NCI-H1417 (cell line): Measurements from ENCODE around the gene MTUS2.

Experiments used
- DNase-seq, 3 experiments: peaks; one replicate each; lab custom pipeline; 2025; lab: John Stamatoyannopoulos, UW

MTUS2 gene

DNA sequence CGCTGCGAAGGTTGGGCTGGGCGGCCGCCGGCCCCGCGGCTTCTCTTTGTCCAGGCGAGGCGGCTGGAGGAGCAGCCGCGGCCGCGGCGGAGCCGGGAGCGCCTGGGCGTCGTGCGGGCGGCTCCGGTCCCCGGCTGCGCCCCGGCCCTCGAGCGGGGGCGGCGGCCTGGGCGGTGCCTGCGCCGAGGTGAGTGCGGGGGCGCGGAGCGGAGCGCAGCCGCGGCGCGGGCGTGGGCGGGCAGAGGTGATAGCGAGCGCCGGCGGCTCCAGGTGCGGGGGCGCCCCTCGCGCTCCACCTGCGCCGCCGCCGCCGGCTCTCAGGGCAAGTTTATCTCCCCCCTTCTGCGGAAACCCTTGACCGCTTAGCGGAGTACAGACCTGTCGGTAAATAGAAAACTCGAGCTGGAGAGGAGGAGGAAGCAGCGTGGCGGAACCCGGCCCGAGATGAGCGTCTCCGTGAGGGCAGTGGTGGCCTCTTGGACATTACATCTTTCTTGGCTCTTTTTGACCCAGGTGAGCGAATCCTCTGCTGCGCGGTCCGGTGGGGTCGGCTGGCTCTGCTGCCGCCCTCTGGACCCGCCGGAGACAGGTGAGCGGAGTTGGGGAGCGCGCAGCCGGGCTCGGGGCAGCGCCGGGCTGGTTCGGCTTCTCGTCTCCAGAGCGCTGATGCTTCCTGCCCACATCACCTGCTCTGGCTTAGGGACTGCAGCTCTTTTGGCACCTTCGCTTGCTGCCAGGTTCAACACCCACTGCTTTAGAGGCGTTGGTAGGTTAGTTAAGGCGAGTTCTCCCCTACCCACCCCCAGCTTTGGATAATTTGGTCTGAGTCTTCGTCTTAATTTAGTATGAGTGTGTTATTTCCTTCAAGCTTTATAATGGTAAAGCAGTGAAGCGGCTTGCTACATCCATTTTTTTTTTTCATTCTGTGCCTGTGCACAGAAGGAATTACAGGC is at the start of gene MTUS2:
TSS of gene MTUS2 (plus strand) at position 241 of the 953 bp plus-strand sequence.
- DNase-seq: peak; percentile 25 to 45 (median 27)

DNA sequence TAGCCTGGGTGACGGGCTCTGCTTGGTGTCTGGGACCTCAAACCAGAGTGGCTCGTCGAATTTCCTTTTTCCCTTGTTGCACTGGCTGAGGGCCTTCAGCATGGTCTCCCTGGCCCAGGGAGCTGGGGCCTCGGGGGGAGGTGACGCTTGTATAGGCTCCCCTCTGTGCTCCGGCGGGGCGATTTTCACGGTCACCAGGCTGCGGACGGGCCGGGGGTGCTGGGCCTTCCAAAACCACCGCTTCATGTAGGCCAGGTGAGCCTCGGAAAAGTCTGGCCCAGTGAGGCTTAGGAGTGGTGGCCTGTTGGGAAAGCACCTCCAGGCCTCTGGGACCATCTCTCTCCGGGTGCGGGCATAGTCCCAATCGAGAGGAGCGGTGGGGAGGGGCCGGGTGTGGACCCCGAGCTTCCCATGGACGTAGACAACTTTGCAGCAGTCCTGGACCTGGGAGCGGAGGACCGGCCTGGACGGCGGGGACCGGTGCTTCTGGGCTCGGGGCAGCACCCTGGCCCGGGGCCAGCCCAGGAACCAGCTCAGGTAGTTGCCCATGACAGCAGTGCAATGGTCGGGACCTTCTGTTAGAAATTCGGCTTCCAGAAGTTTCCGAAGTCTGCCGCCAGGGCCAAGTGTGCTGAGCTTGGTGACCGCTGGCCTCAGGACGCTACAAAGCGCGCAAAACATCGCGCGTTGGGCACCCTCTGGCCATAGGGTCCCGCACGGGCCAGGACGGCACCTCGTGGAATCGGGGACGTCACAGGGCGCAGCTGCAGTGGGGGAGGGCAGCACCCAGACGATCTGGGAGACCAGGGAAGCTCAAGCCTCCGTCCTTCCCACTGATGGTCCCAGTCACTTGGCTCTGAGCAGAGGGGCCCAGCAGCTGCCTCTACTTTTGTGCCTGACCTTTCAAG is 41.6 kb upstream of the MTUS2 start:
- no peak for DNase-seq

DNA sequence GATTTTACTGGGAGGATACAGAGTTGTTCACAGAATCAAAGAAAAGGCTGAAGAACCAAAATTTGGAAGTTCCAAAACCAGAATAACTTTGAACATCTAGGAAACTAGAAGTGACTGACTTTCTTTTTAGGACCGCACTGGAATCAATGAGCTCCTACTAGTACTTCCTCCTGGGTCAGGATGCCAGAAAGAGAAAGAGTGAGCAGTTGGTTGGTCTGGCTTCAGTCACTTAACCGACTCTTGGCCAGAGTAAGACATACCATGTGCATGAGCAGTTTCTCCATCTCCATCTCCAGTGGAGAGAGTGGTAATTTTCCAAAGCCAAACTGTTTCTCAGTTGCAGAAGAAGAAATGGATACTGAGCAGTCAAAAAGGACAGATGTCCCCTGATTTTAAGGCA is 27.1 kb upstream of the MTUS2 start:
- no peak for DNase-seq

DNA sequence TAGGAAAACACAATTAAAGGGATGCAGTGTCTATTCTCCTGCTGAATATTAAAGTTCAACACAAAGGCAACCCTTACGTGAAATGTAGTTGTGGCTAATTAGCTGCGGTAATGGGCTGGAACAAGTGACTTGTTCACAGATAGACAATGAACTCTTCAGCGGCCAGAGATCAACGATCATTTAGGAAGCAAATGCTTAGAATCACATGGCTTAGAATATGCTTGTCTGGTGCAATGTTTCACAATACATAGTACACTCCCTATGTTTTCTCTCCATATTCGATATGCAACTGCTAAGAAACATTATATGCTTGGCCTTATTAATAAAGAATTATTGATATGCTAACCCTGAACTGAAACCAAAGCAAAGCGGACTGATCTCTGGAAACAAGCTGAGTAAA is 25.7 kb upstream of the MTUS2 start:
- peak in 1 of 3 experiments; percentile 17 for DNase-seq

DNA sequence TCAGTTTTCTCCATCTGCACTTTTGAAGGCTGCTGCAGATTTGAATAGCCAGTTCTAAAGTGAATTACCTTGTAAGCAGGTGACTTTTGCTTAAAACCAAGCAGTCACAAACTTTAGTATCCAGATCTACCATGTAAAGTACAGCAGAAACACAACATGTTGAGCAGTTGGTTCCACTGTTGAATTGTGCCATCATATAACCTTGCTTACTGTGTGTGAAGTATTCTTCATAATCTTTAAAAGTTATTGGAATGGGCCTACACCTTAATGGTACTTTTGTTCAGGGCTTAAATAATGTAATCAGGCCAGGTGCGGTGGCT is 23.2 kb upstream of the MTUS2 start:
- DNase-seq: no peak

DNA sequence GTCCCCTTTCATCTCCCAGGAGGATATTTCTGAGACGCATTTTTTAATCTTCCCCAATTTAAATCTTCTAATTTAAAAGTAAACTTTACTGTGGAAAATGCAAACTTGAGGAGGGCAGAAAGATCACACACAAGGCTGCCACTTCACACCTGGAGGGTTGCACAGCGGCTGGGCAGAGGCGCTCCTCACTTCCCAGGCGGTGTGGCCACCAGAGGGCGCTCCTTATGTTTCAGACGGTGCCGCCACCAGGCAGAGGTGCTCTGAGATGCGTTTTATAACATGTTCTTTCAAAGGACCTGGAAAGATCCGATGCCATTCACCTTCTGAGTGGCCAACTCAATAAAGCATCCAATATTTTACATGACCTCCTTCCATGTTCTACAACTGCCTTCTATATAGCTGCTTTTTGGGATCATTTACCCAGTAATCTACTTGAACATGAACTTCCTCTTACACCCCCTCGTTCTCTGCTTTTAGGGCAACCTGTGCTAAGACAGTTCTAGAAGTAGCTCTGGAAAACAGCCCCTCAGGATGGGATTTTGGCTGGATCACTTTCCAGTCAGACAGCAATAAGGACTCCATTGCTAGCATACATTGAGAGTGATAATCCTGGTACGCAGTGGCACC is 14.8 kb upstream of the MTUS2 start:
- peak in 1 of 3 experiments; percentile 0 for DNase-seq

DNA sequence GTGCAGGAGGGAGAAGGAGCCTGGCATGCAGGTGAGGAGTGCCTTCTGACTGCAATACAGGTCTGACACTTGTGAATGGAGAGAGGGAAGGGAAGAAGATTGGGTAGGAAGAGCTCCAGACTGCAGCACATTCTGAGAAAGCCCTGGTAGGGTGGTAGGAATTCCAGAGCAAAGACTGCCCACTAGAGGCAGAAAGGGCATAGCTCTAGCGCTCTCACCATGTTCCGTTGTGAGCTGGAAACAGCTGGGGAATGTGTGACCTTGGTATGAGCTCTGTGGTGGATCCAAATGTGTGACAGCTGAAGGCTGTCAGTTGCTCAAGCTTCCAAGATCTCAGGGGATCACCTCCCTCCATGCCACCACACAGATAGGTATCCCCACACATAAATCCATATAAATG is 2.9 kb upstream of the MTUS2 start:
- DNase-seq: no peak

DNA sequence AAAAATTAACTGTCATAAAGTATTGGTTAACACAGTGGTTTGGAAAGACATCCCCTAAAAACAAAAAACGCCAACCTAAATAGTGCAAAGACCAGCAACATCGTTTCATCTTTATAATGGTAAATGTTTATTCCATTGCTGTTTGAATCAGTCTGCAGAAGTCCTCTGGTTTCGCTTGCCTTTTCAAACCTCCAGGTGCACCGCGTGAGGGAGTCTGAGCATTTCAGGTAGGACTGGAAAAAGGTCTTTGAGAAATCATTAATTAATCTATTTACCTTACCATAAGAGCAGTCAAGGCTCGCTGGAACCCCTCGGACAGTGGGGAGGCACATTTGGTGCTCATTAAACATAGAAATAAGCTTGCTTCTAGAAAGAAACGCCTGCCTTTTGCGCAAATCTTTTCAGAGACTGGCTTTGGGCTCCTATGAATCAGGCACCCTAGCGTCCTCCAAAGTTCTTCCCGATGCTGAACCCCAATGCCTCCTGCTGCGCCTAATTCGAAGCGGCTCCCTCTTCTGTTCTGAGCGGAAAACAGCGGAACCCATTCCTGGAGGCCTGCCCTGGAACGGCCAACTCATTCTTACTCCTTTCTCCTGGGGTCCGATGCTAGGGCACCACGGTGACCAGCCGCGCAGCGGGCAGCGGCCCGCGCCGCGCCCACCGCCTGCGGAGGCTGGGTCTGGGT is 951 bp upstream of the MTUS2 start:
- DNase-seq: peak in 1 of 3 experiments; percentile 17

DNA sequence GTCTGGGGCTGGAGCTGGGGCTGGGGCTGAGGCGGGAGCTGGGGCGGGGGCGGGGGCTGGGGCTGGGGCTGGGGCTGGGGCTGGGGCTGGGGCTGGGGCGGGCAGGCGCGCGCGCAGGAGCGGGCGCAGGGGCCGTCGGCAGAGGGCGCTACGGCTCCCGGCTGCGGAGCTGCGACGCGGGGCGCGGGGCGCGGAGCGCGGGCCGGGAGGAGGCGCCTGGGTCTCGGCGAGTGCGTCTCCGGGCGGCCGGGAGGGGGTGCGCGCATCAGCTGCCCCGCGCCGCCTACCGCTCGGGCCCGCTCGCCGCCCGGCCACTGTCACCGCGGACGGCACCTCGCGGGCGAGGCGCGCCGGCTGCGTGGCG is 422 bp upstream of the MTUS2 start:
- DNase-seq: peak in 1 of 3 experiments; percentile 60

DNA sequence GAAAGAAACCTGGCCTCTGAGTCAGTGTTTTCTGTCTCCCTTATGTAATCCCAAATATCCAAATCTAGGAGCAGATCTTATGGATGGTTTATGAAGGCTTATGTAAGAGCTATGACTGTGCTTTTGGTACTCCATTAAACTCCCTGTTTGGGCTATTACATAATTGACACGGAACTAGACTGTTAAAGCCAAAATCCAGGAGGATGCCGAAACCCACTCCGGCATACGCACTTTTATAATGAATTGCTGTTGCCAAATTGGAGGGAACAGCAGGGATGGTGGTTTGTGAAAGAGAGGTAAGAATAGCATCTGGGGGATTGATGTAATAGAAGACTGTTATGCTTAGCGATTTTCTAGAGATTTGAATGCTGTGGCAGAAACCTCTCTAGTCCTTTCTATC is 2.0 kb downstream of the MTUS2 start:
- DNase-seq: no peak

DNA sequence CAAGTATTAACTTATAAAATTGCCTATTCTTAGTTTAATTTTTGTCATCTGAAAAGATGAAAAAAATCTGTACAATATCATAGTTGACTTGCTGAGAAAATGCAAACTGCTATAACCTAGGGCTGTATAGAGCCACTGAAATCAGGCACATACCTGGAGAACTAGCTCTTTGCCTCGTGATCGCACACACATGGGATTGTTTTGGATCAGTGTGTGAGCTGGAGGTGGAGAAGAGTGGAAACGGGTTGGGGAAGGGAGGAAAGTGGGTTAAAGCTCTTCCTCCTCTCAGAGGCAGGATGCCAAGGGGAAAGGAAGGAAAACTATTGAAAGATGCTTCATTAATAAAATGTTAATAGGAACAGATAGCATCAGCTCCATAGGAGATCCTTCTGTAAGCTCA is 2.7 kb downstream of the MTUS2 start:
- DNase-seq: no peak

DNA sequence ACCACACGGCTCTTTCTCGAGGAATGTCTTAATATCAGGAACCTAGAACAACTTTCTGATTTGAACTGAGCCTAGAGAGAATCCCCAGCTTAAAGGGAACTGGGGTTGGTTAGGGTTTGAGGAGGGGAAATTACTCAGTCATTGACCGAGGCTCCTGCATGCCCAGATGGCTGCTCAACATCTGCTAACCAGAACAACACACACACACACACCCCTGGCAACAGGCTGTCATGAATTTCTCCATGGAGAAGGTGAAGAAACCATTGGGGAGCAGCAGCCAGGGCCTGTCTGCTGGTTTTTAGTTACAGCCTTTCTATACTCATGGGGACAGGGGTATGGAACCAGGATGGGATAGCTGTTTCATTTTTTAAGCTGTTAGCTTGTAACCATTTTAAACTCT is 5.2 kb downstream of the MTUS2 start:
- no peak for DNase-seq

DNA sequence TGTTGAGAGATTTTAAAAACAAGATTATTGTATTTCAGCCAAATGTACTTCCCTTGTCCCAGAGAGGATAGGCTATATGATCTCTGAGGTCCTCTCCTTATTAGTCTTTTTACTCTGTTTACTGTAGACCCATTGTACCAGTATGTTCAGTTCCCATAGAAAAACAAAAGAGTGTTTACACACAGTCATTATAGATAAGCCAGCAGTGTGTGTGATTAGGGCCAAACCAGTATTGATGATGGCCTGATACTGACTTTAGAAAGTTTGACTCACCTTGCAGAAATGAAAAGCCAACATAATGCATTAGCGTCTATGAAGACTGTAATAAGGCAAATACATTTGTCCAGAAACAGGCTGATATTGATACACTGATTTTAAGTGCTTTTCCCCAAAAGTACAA is 6.2 kb downstream of the MTUS2 start:
- no peak for DNase-seq

DNA sequence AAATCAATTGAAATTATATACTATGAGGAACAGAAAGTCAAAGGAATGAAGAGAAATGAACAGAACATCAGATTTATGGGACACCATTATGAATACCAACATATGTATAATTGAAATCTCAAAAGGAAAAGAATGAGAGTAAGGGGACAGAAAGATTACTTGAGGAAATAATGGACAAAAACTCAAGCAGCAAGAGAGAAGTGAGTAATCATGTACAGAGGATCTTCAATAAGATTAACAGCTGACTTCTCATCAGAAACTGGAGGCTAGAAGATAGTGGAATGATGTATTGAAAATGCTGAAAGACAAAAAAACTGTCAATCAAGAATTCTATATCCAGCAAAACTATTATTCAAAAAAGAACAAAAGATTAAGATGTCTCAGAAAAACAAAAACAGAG is 10.4 kb downstream of the MTUS2 start:
- DNase-seq: no peak

DNA sequence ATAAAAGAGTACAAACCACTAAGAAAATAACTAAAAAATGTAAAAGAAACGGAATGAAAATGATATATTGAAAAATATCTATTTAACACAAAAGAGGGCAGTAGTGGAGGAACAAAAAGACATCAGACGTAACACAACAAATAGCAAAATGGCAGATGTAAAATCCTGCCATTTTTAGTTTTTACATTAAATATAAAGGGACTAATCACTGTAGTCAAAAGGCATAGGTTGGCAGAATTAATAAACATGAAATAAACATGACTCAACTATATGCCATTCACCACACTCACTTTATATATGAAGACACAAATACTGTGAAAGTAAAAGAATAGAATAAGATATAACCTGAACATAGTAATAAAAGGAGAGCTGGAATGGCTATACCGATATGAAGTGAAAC is 11.0 kb downstream of the MTUS2 start:
- no peak for DNase-seq

DNA sequence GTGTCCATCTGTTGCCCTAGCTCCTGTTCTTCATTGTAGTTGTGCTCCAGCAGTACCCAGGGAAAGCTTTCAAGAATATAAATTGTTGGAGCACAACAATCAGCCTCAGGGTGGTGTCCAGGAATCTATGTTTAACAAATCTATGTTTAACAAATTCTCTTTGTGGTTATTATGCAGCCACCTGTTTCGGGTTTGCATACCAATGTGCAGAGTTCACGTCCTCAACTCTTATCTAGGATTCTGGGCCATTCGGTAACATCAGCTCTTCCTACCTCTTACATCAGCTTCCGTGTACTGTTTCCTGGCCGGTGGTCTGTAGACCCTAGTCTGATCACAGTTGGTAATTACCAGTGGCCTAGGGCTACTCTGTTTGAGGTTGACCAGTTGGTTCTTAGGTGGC is 17.0 kb downstream of the MTUS2 start:
- no peak for DNase-seq

DNA sequence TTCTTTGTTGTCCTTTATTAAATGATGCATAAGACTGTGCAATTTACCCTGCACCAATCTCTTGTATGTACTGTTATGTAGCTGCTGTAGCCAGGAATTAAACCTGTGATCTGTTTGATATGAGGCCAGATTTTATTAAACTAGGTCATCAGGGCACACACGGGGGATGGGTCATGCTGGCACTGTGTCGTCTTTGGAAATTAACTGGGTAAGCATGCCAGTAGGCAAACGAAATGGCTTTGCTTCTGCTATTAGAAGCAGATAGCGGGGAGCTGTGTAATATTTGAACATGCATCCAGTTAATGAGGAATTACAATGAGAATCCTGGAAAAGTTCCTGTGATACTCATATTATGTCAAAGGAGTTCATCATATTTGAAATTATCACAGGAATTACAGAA is 23.5 kb downstream of the MTUS2 start:
- DNase-seq: no peak

DNA sequence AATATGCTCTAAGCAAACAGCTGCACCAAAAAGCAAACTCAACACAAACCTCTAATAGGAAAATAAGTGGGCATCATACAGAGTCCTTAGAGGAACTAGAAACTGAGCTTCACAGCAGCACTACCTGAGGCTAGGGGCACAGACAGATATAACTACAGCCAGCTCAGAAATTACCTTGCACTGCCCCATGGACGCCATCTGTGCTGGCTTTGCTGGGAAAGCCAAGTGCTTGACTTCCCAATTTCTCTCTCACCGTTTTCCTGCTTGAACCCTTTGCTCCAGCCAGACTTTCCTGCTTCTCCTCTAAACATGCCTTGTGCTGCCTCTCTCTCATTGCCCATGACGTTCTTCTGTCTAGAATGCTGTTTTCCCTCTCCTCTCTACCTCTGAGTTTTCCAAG is 29.3 kb downstream of the MTUS2 start:
- no peak for DNase-seq

DNA sequence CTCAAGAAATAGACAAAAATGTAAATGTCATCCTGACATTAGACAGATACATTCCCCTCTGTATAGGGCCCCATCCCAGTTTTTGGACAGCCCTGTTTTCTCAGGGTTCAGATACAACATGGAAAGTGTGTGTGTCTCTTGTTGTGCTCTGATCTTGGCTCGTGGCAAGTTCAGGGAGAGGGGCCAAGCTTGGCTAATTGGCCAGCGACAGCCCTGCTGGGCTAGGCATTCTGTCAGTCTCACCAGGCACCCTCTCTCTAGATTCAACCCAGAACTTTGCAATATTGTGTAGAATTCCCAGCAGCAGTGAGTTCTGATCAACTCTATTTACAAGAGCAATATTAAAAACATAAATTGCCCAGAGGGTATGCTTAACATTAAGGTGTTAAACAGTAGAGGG is 30.1 kb downstream of the MTUS2 start:
- DNase-seq: no peak

DNA sequence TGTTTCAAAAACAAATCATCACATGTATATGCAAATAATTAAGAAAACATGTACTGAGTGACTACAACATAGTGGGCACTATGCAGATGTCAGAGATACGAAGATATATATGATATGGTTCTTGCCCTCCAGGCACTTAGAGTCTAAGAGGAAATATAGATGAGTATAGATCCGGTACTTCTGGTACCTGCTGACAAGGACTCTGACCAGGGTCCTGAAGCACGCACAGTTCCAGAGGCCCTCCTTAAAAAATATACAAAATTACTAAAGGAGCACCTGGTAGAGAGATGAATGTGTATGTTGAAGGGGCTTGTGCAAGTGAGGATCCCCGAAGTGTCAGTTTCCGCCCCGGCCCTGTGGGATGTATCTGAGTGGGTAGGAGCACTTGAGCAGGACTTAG is 31.3 kb downstream of the MTUS2 start:
- no peak for DNase-seq

DNA sequence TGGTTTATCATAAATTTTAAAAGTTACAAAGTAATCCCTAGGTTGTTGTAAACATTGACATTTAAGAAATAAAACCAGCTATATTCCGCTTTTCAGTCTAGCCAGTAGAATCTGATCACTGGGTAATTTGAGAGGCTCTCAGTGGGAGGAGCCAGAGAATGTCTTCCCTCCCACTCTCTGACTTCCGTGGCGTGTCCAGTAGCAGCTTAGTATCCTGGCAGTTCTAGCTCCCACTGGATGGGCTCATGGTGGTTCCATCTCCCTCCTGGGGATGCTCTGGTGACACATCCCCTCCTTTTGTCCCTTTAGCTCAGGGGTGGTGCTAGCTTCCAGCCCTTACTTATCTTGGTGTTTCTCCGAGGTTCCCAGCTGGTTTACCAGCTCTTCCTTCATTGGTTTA is 34.5 kb downstream of the MTUS2 start:
- DNase-seq: no peak

DNA sequence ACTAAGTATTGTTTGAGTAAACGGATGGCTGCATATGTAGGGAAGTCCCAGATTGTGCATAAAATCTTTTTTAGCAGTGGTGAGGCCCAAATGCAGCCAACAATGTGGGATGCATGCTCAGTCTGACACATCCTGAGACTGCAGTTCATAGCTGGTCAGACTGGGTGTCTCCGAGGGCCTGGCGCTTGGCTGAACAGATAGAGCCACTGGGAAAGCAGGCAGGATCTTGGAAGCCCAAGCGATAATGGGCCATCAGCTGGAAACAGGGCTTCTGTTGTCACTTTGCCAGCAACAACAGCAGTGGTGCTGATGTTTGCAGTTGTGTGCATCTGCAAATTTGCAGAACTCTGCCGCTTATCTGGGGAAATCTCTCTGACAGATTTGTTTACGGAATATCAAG is 36.1 kb downstream of the MTUS2 start:
- DNase-seq: no peak
